Gastroesophageal sphincter (tissue), 3 donors: Measurements from ENCODE around the gene FAHD2A.

Experiments used
- POLR2A ChIP-seq, 2 donors: fragments of 450-650 bp; IDR thresholded peaks; one replicate each; pipeline ENCODE4 v1.6.1; 2017; ENCODE audit warnings: antibody characterized with exemption in 2 of 2, mild to moderate bottlenecking in 2 of 2, moderate library complexity in 1 of 2
- POLR2AphosphoS5 ChIP-seq: sonication (generic); formaldehyde crosslinking; IDR thresholded peaks from one replicate; pipeline ENCODE4 v1.6.1; 2017; ENCODE audit warnings: antibody characterized with exemption
- TF ChIP-seq, protein P1 (sequence below), 4 experiments: fragments of 200-600 bp in 2 of 4; fragments of 450-650 bp in 2 of 4; sonication (generic) in 1 of 4; IDR thresholded peaks; one replicate each; pipeline ENCODE4 v1.5.1; 2017 to 2019; ENCODE audit warnings: antibody characterized with exemption in 4 of 4, mild to moderate bottlenecking in 2 of 4, moderate library complexity in 2 of 4

DNA sequence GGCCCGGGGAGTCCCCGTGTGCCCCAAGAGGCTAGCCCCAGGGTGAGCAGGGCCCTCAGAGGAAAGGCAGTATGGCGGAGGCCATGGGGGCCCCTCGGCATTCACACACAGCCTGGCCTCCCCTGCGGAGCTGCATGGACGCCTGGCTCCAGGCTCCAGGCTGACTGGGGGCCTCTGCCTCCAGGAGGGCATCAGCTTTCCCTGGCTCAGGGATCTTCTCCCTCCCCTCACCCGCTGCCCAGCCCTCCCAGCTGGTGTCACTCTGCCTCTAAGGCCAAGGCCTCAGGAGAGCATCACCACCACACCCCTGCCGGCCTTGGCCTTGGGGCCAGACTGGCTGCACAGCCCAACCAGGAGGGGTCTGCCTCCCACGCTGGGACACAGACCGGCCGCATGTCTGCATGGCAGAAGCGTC lies 16.9 kb upstream of the FAHD2A start:
- TF ChIP-seq, protein P1, sequence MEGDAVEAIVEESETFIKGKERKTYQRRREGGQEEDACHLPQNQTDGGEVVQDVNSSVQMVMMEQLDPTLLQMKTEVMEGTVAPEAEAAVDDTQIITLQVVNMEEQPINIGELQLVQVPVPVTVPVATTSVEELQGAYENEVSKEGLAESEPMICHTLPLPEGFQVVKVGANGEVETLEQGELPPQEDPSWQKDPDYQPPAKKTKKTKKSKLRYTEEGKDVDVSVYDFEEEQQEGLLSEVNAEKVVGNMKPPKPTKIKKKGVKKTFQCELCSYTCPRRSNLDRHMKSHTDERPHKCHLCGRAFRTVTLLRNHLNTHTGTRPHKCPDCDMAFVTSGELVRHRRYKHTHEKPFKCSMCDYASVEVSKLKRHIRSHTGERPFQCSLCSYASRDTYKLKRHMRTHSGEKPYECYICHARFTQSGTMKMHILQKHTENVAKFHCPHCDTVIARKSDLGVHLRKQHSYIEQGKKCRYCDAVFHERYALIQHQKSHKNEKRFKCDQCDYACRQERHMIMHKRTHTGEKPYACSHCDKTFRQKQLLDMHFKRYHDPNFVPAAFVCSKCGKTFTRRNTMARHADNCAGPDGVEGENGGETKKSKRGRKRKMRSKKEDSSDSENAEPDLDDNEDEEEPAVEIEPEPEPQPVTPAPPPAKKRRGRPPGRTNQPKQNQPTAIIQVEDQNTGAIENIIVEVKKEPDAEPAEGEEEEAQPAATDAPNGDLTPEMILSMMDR (IDR thresholded peaks at IDR 0.05), result no peak
- no peak for TF ChIP-seq POLR2A (IDR thresholded peaks at IDR 0.05)
- no peak for TF ChIP-seq POLR2AphosphoS5
